GM23338 (cell line): ENCODE data around the gene FAM222A. TPM values are rescaled to one million over a fixed set of nuclear protein-coding genes. Genes with fewer than 3 reads are reported as not detected.

ENCODE experiments used
- ATAC-seq: fragments of 200-7000 bp; cut with Tn5 transposase; 3 replicates; pipeline ENCODE4 v1.9.1; 2020
- DNase-seq: peaks from one replicate; pipeline ENCODE4 v3.0.0-alpha.2; 2015; ENCODE audit warnings: low spot score
- H2AFZ ChIP-seq: fragments of 200-600 bp; sonication (generic); 2 replicates; pipeline ENCODE4 v1.8.0; 2016; ENCODE audit warnings: antibody characterized with exemption, mild to moderate bottlenecking, moderate library complexity
- H3F3A ChIP-seq: fragments of 200-600 bp; sonication (generic); replicated peaks from 2 replicates; pipeline ENCODE4 v1.8.0; 2017; ENCODE audit warnings: antibody characterized with exemption, mixed run types, low read depth
- H3K27ac ChIP-seq: fragments of 200-600 bp; sonication (generic); 2 replicates; pipeline ENCODE4 v1.6.1; 2016; ENCODE audit warnings: low read depth
- H3K27me3 ChIP-seq: fragments of 200-600 bp; sonication (generic); 2 replicates; pipeline ENCODE4 v1.8.0; 2016; ENCODE audit warnings: mild to moderate bottlenecking, mixed run types, moderate library complexity; ENCODE audit not compliant: insufficient read depth
- H3K36me3 ChIP-seq: fragments of 200-600 bp; sonication (generic); 2 replicates; pipeline ENCODE4 v1.8.0; 2016; ENCODE audit warnings: mild to moderate bottlenecking; ENCODE audit not compliant: insufficient read depth
- H3K4me1 ChIP-seq: fragments of 200-600 bp; sonication (generic); 2 replicates; pipeline ENCODE4 v1.8.0; 2016; ENCODE audit warnings: mild to moderate bottlenecking, moderate library complexity; ENCODE audit not compliant: insufficient read depth
- H3K4me2 ChIP-seq: fragments of 200-600 bp; sonication (generic); 2 replicates; pipeline ENCODE4 v1.7.1; 2017; ENCODE audit warnings: mixed run types
- H3K4me3 ChIP-seq: fragments of 200-600 bp; sonication (generic); 2 replicates; pipeline ENCODE4 v1.6.1; 2016; ENCODE audit warnings: mixed run types
- H3K79me2 ChIP-seq: fragments of 200-600 bp; sonication (generic); replicated peaks from 2 replicates; pipeline ENCODE4 v1.8.0; 2017; ENCODE audit warnings: mild to moderate bottlenecking; ENCODE audit not compliant: insufficient read depth
- H3K9me2 ChIP-seq: fragments of 200-600 bp; sonication (generic); 2 replicates; pipeline ENCODE4 v1.8.0; 2017; ENCODE audit not compliant: insufficient read depth
- H4K20me1 ChIP-seq: fragments of 200-600 bp; sonication (generic); replicated peaks from 2 replicates; pipeline ENCODE4 v1.8.0; 2017; ENCODE audit warnings: mild to moderate bottlenecking; ENCODE audit not compliant: insufficient read depth
- H3K27ac Mint-ChIP-seq: 2 replicates; pipeline ENCODE4 v1.8.0; 2020; ENCODE audit warnings: inconsistent platforms, mild to moderate bottlenecking, moderate library complexity, mixed read lengths
- H3K27me3 Mint-ChIP-seq: 3 replicates; pipeline ENCODE4 v1.8.0; 2022; ENCODE audit warnings: low read depth, mild to moderate bottlenecking, moderate library complexity, mixed read lengths, inconsistent platforms; ENCODE audit not compliant: insufficient read depth, poor library complexity
- H3K36me3 Mint-ChIP-seq: 3 replicates; pipeline ENCODE4 v1.8.0; 2021; ENCODE audit warnings: low read depth, mild to moderate bottlenecking, inconsistent platforms, moderate library complexity, mixed read lengths
- H3K4me1 Mint-ChIP-seq: 3 replicates; pipeline ENCODE4 v1.8.0; 2020; ENCODE audit warnings: mild to moderate bottlenecking, inconsistent platforms, mixed read lengths
- H3K4me3 Mint-ChIP-seq: 3 replicates; pipeline ENCODE4 v1.8.0; 2021; ENCODE audit warnings: moderate library complexity, mild to moderate bottlenecking, inconsistent platforms, mixed read lengths
- H3K9me3 Mint-ChIP-seq: 3 replicates; pipeline ENCODE4 v1.8.0; 2020; ENCODE audit warnings: moderate library complexity, mild to moderate bottlenecking, inconsistent platforms, mixed read lengths
- CREB1 ChIP-seq: fragments of 250-450 bp; sonication (Bioruptor Pico); IDR thresholded peaks from 2 replicates; pipeline ENCODE4 v1.5.0; 2020; ENCODE audit warnings: low read depth, mild to moderate bottlenecking, moderate library complexity
- EZH2phosphoT487 ChIP-seq: fragments of 200-600 bp; sonication (generic); IDR thresholded peaks from one replicate; pipeline ENCODE4 v1.8.1; 2018; ENCODE audit warnings: antibody characterized with exemption; ENCODE audit not compliant: unreplicated experiment
- JUNB ChIP-seq: IDR thresholded peaks from one replicate; pipeline ENCODE4 v1.6.1; 2016; ENCODE audit warnings: antibody characterized with exemption; ENCODE audit not compliant: unreplicated experiment
- STAT1 ChIP-seq: IDR thresholded peaks from one replicate; pipeline ENCODE4 v1.6.1; 2016; ENCODE audit warnings: antibody characterized with exemption; ENCODE audit not compliant: unreplicated experiment
- ZNF114 ChIP-seq: fragments of 250-450 bp; sonication (Bioruptor Pico); IDR thresholded peaks from 2 replicates; pipeline ENCODE4 v1.5.0; 2020; ENCODE audit warnings: mild to moderate bottlenecking, moderate library complexity
- ZNF331 ChIP-seq: fragments of 250-450 bp; sonication (Bioruptor Pico); IDR thresholded peaks from 2 replicates; pipeline ENCODE4 v1.5.0; 2020; ENCODE audit warnings: low read depth, mild to moderate bottlenecking, moderate library complexity
- polyA plus RNA-seq: library from polyadenylated mRNA; unstranded; fragments of >200 nt; fragmentation: Nextera tagmentation; extraction: Ambion mirVana; gene quantifications from 2 replicates; pipeline ENCODE4 v1.2.1, GENCODE V29; 2016
- total RNA-seq: library from RNA; depleted of rRNA; stranded (reverse); fragments of >200 nt; shearing (Covaris generic); gene quantifications from 2 replicates; pipeline ENCODE4 v1.2.3, GENCODE V29; 2014
- TF ChIP-seq, protein P1 (sequence below): fragments of 250-450 bp; sonication (Bioruptor Pico); IDR thresholded peaks from 2 replicates; pipeline ENCODE4 v1.5.0; 2020; ENCODE audit warnings: mild to moderate bottlenecking, moderate library complexity
- TF ChIP-seq, protein P2 (sequence below): IDR thresholded peaks from 2 replicates; pipeline ENCODE4 v1.6.1; 2016; ENCODE audit warnings: antibody characterized with exemption
- TF ChIP-seq, protein P3 (sequence below), 2 experiments: fragments of 200-600 bp in 1 of 2; sonication (generic) in 1 of 2; conservative IDR thresholded peaks; 2 replicates each; pipeline versions ENCODE4 v1.5.1 to v1.6.1; 2016 to 2017; ENCODE audit warnings: antibody characterized with exemption in 2 of 2, low read depth in 2 of 2, mild to moderate bottlenecking in 2 of 2, moderate library complexity in 1 of 2

FAM222A gene
- total and polyA plus RNA-seq, 2 experiments from 2014 or later: 0.78 to 2.1 TPM

DNA sequence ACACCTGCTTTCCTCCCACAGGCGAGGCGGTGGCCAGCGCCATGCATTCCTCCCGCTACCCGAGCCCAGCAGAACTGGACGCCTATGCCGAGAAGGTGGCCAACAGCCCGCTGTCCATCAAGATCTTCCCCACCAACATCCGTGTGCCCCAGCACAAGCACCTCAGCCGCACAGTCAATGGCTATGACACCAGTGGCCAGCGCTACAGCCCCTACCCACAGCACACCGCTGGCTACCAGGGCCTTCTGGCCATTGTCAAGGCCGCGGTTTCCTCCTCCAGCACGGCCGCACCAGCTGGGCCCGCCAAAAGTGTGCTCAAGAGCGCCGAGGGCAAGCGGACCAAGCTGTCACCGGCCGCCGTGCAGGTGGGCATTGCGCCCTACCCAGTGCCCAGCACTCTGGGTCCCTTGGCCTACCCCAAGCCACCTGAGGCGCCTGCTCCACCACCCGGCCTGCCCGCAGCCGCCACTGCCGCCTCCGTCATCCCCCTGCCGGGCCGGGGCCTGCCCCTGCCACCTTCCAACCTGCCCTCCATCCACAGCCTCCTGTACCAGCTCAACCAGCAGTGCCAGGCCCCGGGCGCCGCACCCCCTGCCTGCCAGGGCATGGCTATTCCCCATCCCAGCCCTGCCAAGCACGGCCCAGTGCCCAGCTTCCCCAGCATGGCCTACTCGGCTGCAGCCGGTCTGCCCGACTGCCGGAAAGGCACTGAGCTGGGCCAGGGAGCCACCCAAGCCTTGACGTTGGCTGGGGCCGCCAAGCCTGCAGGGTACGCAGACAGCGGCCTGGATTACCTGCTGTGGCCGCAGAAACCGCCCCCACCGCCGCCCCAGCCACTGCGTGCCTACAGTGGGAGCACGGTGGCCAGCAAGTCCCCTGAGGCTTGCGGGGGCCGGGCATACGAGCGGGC is 54.6 kb downstream of the FAM222A start (continued):
- TF ChIP-seq, protein P1, sequence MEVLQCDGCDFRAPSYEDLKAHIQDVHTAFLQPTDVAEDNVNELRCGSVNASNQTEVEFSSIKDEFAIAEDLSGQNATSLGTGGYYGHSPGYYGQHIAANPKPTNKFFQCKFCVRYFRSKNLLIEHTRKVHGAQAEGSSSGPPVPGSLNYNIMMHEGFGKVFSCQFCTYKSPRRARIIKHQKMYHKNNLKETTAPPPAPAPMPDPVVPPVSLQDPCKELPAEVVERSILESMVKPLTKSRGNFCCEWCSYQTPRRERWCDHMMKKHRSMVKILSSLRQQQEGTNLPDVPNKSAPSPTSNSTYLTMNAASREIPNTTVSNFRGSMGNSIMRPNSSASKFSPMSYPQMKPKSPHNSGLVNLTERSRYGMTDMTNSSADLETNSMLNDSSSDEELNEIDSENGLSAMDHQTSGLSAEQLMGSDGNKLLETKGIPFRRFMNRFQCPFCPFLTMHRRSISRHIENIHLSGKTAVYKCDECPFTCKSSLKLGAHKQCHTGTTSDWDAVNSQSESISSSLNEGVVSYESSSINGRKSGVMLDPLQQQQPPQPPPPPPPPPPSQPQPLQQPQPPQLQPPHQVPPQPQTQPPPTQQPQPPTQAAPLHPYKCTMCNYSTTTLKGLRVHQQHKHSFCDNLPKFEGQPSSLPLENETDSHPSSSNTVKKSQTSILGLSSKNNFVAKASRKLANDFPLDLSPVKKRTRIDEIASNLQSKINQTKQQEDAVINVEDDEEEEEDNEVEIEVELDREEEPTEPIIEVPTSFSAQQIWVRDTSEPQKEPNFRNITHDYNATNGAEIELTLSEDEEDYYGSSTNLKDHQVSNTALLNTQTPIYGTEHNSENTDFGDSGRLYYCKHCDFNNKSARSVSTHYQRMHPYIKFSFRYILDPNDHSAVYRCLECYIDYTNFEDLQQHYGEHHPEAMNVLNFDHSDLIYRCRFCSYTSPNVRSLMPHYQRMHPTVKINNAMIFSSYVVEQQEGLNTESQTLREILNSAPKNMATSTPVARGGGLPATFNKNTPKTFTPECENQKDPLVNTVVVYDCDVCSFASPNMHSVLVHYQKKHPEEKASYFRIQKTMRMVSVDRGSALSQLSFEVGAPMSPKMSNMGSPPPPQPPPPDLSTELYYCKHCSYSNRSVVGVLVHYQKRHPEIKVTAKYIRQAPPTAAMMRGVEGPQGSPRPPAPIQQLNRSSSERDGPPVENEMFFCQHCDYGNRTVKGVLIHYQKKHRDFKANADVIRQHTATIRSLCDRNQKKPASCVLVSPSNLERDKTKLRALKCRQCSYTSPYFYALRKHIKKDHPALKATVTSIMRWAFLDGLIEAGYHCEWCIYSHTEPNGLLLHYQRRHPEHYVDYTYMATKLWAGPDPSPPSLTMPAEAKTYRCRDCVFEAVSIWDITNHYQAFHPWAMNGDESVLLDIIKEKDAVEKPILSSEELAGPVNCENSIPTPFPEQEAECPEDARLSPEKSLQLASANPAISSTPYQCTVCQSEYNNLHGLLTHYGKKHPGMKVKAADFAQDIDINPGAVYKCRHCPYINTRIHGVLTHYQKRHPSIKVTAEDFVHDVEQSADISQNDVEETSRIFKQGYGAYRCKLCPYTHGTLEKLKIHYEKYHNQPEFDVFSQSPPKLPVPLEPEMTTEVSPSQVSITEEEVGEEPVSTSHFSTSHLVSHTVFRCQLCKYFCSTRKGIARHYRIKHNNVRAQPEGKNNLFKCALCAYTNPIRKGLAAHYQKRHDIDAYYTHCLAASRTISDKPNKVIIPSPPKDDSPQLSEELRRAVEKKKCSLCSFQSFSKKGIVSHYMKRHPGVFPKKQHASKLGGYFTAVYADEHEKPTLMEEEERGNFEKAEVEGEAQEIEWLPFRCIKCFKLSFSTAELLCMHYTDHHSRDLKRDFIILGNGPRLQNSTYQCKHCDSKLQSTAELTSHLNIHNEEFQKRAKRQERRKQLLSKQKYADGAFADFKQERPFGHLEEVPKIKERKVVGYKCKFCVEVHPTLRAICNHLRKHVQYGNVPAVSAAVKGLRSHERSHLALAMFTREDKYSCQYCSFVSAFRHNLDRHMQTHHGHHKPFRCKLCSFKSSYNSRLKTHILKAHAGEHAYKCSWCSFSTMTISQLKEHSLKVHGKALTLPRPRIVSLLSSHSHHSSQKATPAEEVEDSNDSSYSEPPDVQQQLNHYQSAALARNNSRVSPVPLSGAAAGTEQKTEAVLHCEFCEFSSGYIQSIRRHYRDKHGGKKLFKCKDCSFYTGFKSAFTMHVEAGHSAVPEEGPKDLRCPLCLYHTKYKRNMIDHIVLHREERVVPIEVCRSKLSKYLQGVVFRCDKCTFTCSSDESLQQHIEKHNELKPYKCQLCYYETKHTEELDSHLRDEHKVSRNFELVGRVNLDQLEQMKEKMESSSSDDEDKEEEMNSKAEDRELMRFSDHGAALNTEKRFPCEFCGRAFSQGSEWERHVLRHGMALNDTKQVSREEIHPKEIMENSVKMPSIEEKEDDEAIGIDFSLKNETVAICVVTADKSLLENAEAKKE: no peak
- TF ChIP-seq EZH2phosphoT487 (no peak), STAT1 (no peak), ZNF114 (CRISPR knock-in tag) (no peak)

DNA sequence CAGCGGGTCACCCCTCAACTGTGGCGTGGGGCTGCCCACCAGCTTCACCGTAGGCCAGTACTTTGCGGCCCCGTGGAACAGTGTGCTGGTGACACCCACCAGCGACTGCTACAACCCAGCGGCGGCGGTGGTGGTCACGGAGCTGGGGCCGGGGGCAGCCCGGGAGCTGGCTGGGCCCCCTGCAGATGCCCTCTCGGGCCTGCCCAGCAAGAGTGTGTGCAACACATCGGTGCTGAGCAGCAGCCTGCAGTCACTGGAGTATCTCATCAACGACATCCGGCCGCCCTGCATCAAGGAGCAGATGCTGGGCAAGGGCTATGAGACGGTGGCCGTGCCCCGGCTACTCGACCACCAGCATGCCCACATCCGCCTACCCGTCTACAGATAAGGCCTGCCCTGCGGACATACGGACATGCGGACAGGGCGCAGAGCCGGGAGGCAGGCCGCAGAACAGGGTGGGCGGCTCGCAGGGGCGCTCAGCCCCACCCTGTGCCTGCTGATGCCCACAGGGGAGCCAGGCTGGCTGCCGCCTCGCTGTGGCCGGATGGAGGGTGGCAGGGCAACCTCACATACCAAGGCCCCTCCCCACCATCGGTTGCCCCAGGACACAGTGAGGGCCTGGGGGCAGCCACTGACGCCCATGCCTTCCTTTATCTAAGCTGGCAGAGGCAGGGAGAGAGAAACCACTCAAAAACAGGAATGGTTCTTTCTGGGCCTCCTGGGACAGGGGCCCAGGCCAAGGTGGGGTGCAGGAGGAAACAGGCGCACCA is 55.5 kb downstream of the FAM222A start:
- Histone ChIP-seq H3K4me1 (no peaks in the 10 kb centered on the region), H3K79me2 (no peaks in the 10 kb centered on the region), H3F3A (no peaks in the 10 kb centered on the region), H3K36me3 (no peaks in the 10 kb centered on the region), H3K4me3 (no peak overlapping the region), H2AFZ (no peak overlapping the region), H4K20me1 (no peaks in the 10 kb centered on the region), H3K27me3 (no peaks in the 10 kb centered on the region), H3K4me2 (no peak overlapping the region), H3K9me2 (no peaks in the 10 kb centered on the region), H3K27ac (no peak overlapping the region)
- no peaks in the 10 kb centered on the region for H3K9me3 Mint-ChIP-seq
- ATAC-seq (no peak), DNase-seq (no peak)
- no peak overlapping the region for H3K4me3 Mint-ChIP-seq
- H3K27ac Mint-ChIP-seq: no peak overlapping the region
- no peaks in the 10 kb centered on the region for H3K36me3 Mint-ChIP-seq
- H3K4me1 Mint-ChIP-seq: peaks cover 16% of the 10 kb centered on the region
- H3K27me3 Mint-ChIP-seq: peaks cover 8% of the 10 kb centered on the region
- TF ChIP-seq, protein P2, sequence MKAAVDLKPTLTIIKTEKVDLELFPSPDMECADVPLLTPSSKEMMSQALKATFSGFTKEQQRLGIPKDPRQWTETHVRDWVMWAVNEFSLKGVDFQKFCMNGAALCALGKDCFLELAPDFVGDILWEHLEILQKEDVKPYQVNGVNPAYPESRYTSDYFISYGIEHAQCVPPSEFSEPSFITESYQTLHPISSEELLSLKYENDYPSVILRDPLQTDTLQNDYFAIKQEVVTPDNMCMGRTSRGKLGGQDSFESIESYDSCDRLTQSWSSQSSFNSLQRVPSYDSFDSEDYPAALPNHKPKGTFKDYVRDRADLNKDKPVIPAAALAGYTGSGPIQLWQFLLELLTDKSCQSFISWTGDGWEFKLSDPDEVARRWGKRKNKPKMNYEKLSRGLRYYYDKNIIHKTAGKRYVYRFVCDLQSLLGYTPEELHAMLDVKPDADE: no peak
- TF ChIP-seq CREB1 (CRISPR knock-in tag) (no peak), JUNB (no peak), ZNF331 (CRISPR knock-in tag) (no peak)
- TF ChIP-seq, protein P3, sequence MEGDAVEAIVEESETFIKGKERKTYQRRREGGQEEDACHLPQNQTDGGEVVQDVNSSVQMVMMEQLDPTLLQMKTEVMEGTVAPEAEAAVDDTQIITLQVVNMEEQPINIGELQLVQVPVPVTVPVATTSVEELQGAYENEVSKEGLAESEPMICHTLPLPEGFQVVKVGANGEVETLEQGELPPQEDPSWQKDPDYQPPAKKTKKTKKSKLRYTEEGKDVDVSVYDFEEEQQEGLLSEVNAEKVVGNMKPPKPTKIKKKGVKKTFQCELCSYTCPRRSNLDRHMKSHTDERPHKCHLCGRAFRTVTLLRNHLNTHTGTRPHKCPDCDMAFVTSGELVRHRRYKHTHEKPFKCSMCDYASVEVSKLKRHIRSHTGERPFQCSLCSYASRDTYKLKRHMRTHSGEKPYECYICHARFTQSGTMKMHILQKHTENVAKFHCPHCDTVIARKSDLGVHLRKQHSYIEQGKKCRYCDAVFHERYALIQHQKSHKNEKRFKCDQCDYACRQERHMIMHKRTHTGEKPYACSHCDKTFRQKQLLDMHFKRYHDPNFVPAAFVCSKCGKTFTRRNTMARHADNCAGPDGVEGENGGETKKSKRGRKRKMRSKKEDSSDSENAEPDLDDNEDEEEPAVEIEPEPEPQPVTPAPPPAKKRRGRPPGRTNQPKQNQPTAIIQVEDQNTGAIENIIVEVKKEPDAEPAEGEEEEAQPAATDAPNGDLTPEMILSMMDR (conservative IDR thresholded peaks at IDR 0.05; ENCODE audit: low read depth in 2 of 2): no peak
